Measurements from ENCODE around the gene RNFT2. TPM values are rescaled to one million over a fixed set of nuclear protein-coding genes. Genes with fewer than 3 reads are reported as not detected.

RNFT2 gene
- polyA plus RNA-seq, 4 donors, result 0.45 to 2.4 (median 1.0) TPM

GRCh38 chr12:116714175-116714574, 23.9 kb upstream of the RNFT2 start:
- FAIRE-seq, result no peak
- Histone ChIP-seq H3K27me3 (ENCODE audit: control insufficient read depth in 3 of 3, insufficient read depth in 3 of 3, low read length in 3 of 3) (peaks cover 0 to 7% (median 0%) of the 10 kb centered on the region in 3 donors), H3K36me3 (ENCODE audit: control insufficient read depth in 3 of 3, insufficient read depth in 2 of 3, low read depth in 1 of 3, low read length in 3 of 3) (peaks cover 7 to 23% (median 14%) of the 10 kb centered on the region in 3 donors), H3K9me3 (ENCODE audit: control insufficient read depth in 2 of 2, insufficient read depth in 1 of 2, low read depth in 1 of 2, low read length in 1 of 2) (no peaks in the 10 kb centered on the region), H3K4me3 (ENCODE audit: low read depth in 1 of 3, low read length in 3 of 3) (no peak overlapping the region), H3K4me1 (ENCODE audit: control insufficient read depth in 3 of 3, insufficient read depth in 2 of 3, low read depth in 1 of 3, low read length in 2 of 3) (peaks cover 0 to 3% (median 0%) of the 10 kb centered on the region in 3 donors), H3K27ac (ENCODE audit: low read depth in 1 of 3, low read length in 2 of 3) (no peak overlapping the region)
- 83 to 93% (median 88%) methylated on average over 9 of the region's 9 CpGs for WGBS, 3 donors
- no peak for DNase-seq

GRCh38 chr12:116717466-116718437, 20.4 kb upstream of the RNFT2 start:
- peaks cover 15 to 39% (median 22%) of the 10 kb centered on the region in 3 donors for H3K36me3 ChIP-seq (ENCODE audit: control insufficient read depth in 3 of 3, insufficient read depth in 2 of 3, low read depth in 1 of 3, low read length in 3 of 3)
- H3K27me3 ChIP-seq (ENCODE audit: control insufficient read depth in 3 of 3, insufficient read depth in 3 of 3, low read length in 3 of 3), result no peaks in the 10 kb centered on the region
- no peak overlapping the region for H3K27ac ChIP-seq (ENCODE audit: low read depth in 1 of 3, low read length in 2 of 3)
- 79 to 93% (median 91%) methylated on average over 27 of the region's 27 CpGs for WGBS, 3 donors
- FAIRE-seq (no peak), DNase-seq (no peak)
- H3K4me1 ChIP-seq (ENCODE audit: control insufficient read depth in 3 of 3, insufficient read depth in 2 of 3, low read depth in 1 of 3, low read length in 2 of 3), result peaks cover 0 to 12% (median 2%) of the 10 kb centered on the region in 3 donors
- H3K4me3 ChIP-seq (ENCODE audit: low read depth in 1 of 3, low read length in 3 of 3), result no peak overlapping the region
- H3K9me3 ChIP-seq (ENCODE audit: control insufficient read depth in 2 of 2, insufficient read depth in 1 of 2, low read depth in 1 of 2, low read length in 1 of 2), result no peaks in the 10 kb centered on the region

GRCh38 chr12:116718655-116719454, 19.3 kb upstream of the RNFT2 start:
- FAIRE-seq, result no peak
- Histone ChIP-seq H3K27ac (ENCODE audit: low read depth in 1 of 3, low read length in 2 of 3) (no peak overlapping the region), H3K36me3 (ENCODE audit: control insufficient read depth in 3 of 3, insufficient read depth in 2 of 3, low read depth in 1 of 3, low read length in 3 of 3) (peaks cover 17 to 42% (median 23%) of the 10 kb centered on the region in 3 donors)

GRCh38 chr12:116719731-116720528, 18.2 kb upstream of the RNFT2 start:
- DNase-seq, result peak; percentile 7 to 28

More at GRCh38 chr12:116718655-116719454, 19.3 kb upstream of the RNFT2 start:
- no peaks in the 10 kb centered on the region for H3K27me3 ChIP-seq (ENCODE audit: control insufficient read depth in 3 of 3, insufficient read depth in 3 of 3, low read length in 3 of 3)
- peaks cover 0 to 12% (median 2%) of the 10 kb centered on the region in 3 donors for H3K4me1 ChIP-seq (ENCODE audit: control insufficient read depth in 3 of 3, insufficient read depth in 2 of 3, low read depth in 1 of 3, low read length in 2 of 3)
- DNase-seq, result no peak
- no peaks in the 10 kb centered on the region for H3K9me3 ChIP-seq (ENCODE audit: control insufficient read depth in 2 of 2, insufficient read depth in 1 of 2, low read depth in 1 of 2, low read length in 1 of 2)
- WGBS, 3 donors, result 65 to 81% (median 78%) methylated on average over 10 of the region's 10 CpGs
- no peak overlapping the region for H3K4me3 ChIP-seq (ENCODE audit: low read depth in 1 of 3, low read length in 3 of 3)

GRCh38 chr12:116722245-116722644, 15.9 kb upstream of the RNFT2 start:
- Histone ChIP-seq H3K27me3 (ENCODE audit: control insufficient read depth in 3 of 3, insufficient read depth in 3 of 3, low read length in 3 of 3) (no peaks in the 10 kb centered on the region), H3K4me1 (ENCODE audit: control insufficient read depth in 3 of 3, insufficient read depth in 2 of 3, low read depth in 1 of 3, low read length in 2 of 3) (peaks cover 5 to 22% (median 12%) of the 10 kb centered on the region in 3 donors), H3K4me3 (ENCODE audit: low read depth in 1 of 3, low read length in 3 of 3) (no peak overlapping the region), H3K27ac (ENCODE audit: low read depth in 1 of 3, low read length in 2 of 3) (no peak overlapping the region), H3K9me3 (ENCODE audit: control insufficient read depth in 2 of 2, insufficient read depth in 1 of 2, low read depth in 1 of 2, low read length in 1 of 2) (no peaks in the 10 kb centered on the region), H3K36me3 (ENCODE audit: control insufficient read depth in 3 of 3, insufficient read depth in 2 of 3, low read depth in 1 of 3, low read length in 3 of 3) (peaks cover 13 to 25% (median 18%) of the 10 kb centered on the region in 3 donors)
- DNase-seq (no peak), FAIRE-seq (no peak)

More at GRCh38 chr12:116719731-116720528, 18.2 kb upstream of the RNFT2 start:
- 59 to 74% (median 68%) methylated on average over 15 of the region's 15 CpGs for WGBS, 3 donors
- no peak for FAIRE-seq
- H3K27ac ChIP-seq (ENCODE audit: low read depth in 1 of 3, low read length in 2 of 3), result no peak overlapping the region
- no peak overlapping the region for H3K4me3 ChIP-seq (ENCODE audit: low read depth in 1 of 3, low read length in 3 of 3)
- H3K27me3 ChIP-seq (ENCODE audit: control insufficient read depth in 3 of 3, insufficient read depth in 3 of 3, low read length in 3 of 3), result no peaks in the 10 kb centered on the region
- H3K4me1 ChIP-seq (ENCODE audit: control insufficient read depth in 3 of 3, insufficient read depth in 2 of 3, low read depth in 1 of 3, low read length in 2 of 3), result peaks cover 0 to 12% (median 2%) of the 10 kb centered on the region in 3 donors
- H3K9me3 ChIP-seq (ENCODE audit: control insufficient read depth in 2 of 2, insufficient read depth in 1 of 2, low read depth in 1 of 2, low read length in 1 of 2), result no peaks in the 10 kb centered on the region
- peaks cover 14 to 36% (median 23%) of the 10 kb centered on the region in 3 donors for H3K36me3 ChIP-seq (ENCODE audit: control insufficient read depth in 3 of 3, insufficient read depth in 2 of 3, low read depth in 1 of 3, low read length in 3 of 3)

GRCh38 chr12:116726694-116727093, 11.4 kb upstream of the RNFT2 start:
- H3K27ac ChIP-seq (ENCODE audit: low read depth in 1 of 3, low read length in 2 of 3), result peak overlapping the region in 2 of 3 donors; percentile 48 to 55
- H3K4me1 ChIP-seq (ENCODE audit: control insufficient read depth in 3 of 3, insufficient read depth in 2 of 3, low read depth in 1 of 3, low read length in 2 of 3), result peaks cover 5 to 17% (median 16%) of the 10 kb centered on the region in 3 donors
- FAIRE-seq, result no peak
- peaks cover 5 to 18% (median 7%) of the 10 kb centered on the region in 3 donors for H3K36me3 ChIP-seq (ENCODE audit: control insufficient read depth in 3 of 3, insufficient read depth in 2 of 3, low read depth in 1 of 3, low read length in 3 of 3)
- H3K4me3 ChIP-seq (ENCODE audit: low read depth in 1 of 3, low read length in 3 of 3), result no peak overlapping the region
- no peaks in the 10 kb centered on the region for H3K27me3 ChIP-seq (ENCODE audit: control insufficient read depth in 3 of 3, insufficient read depth in 3 of 3, low read length in 3 of 3)
- H3K9me3 ChIP-seq (ENCODE audit: control insufficient read depth in 2 of 2, insufficient read depth in 1 of 2, low read depth in 1 of 2, low read length in 1 of 2), result no peaks in the 10 kb centered on the region
- WGBS, 3 donors, result 8 to 31% (median 25%) methylated on average over 4 of the region's 4 CpGs
- peak; percentile 51 to 79 for DNase-seq

GRCh38 chr12:116727261-116727660, 10.9 kb upstream of the RNFT2 start:
- peaks cover 5 to 21% (median 16%) of the 10 kb centered on the region in 3 donors for H3K4me1 ChIP-seq (ENCODE audit: control insufficient read depth in 3 of 3, insufficient read depth in 2 of 3, low read depth in 1 of 3, low read length in 2 of 3)
- FAIRE-seq (no peak), DNase-seq (peak; percentile 26 to 32)
- no peak overlapping the region for H3K4me3 ChIP-seq (ENCODE audit: low read depth in 1 of 3, low read length in 3 of 3)
- peaks cover 5 to 23% (median 5%) of the 10 kb centered on the region in 3 donors for H3K36me3 ChIP-seq (ENCODE audit: control insufficient read depth in 3 of 3, insufficient read depth in 2 of 3, low read depth in 1 of 3, low read length in 3 of 3)
- H3K27ac ChIP-seq (ENCODE audit: low read depth in 1 of 3, low read length in 2 of 3), result peak overlapping the region in 2 of 3 donors; percentile 14 to 55
- no peaks in the 10 kb centered on the region for H3K27me3 ChIP-seq (ENCODE audit: control insufficient read depth in 3 of 3, insufficient read depth in 3 of 3, low read length in 3 of 3)
- WGBS, 3 donors, result 19 to 48% (median 27%) methylated on average over 3 of the region's 3 CpGs
- H3K9me3 ChIP-seq (ENCODE audit: control insufficient read depth in 2 of 2, insufficient read depth in 1 of 2, low read depth in 1 of 2, low read length in 1 of 2), result no peaks in the 10 kb centered on the region
